22Rv1 (cell line): Measurements from ENCODE around the gene ELK1.

Experiments used
- ZFX ChIP-seq: fragments of 450-650 bp; IDR thresholded peaks from 2 replicates; pipeline ENCODE4 v1.6.1; 2017; ENCODE audit warnings: antibody characterized with exemption, borderline replicate concordance
- TF ChIP-seq, protein P1 (sequence below): fragments of 450-650 bp; IDR thresholded peaks from 2 replicates; pipeline ENCODE4 v1.5.1; 2017; ENCODE audit warnings: mild to moderate bottlenecking

DNA sequence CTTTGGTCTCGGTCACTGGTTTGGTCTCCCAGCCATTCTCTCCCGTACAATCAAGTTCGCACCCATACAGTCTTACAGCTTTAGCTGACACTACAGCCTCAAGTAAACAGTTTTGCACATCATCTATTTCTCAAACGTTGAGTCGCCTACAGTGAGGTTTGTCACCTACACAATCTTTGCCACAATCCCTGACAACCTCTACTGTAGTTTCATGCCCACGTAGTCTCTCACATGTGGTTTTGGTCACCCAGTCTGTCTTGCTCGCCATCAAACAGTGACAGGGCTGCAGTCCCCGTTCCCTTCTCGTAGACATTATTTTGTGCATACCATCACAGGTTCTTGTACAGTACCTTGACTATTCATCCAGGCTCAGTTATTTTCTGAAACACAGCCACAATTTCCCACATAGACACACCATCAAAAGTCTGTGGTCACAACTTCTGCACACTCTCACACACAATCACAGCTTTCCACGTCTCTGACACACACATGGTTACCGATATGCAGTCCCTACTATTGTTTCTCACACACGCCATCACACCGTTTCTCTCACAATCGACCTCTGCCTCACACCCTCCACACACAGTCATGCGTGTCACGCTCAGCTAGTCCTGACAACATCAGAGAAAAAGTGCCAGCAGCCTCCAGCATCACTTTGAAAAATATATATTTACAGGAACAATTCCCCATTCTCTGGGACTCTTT is 15.3 kb downstream of the ELK1 start:
- TF ChIP-seq, protein P1, sequence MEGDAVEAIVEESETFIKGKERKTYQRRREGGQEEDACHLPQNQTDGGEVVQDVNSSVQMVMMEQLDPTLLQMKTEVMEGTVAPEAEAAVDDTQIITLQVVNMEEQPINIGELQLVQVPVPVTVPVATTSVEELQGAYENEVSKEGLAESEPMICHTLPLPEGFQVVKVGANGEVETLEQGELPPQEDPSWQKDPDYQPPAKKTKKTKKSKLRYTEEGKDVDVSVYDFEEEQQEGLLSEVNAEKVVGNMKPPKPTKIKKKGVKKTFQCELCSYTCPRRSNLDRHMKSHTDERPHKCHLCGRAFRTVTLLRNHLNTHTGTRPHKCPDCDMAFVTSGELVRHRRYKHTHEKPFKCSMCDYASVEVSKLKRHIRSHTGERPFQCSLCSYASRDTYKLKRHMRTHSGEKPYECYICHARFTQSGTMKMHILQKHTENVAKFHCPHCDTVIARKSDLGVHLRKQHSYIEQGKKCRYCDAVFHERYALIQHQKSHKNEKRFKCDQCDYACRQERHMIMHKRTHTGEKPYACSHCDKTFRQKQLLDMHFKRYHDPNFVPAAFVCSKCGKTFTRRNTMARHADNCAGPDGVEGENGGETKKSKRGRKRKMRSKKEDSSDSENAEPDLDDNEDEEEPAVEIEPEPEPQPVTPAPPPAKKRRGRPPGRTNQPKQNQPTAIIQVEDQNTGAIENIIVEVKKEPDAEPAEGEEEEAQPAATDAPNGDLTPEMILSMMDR: no peak
- no peak for TF ChIP-seq ZFX
